ENCODE measurements around the gene LEKR1.

LEKR1 gene

GRCh38 chr3:156816794-156817645 is 9.1 kb upstream of the LEKR1 start (continued):
- TF ChIP-seq, protein P1, sequence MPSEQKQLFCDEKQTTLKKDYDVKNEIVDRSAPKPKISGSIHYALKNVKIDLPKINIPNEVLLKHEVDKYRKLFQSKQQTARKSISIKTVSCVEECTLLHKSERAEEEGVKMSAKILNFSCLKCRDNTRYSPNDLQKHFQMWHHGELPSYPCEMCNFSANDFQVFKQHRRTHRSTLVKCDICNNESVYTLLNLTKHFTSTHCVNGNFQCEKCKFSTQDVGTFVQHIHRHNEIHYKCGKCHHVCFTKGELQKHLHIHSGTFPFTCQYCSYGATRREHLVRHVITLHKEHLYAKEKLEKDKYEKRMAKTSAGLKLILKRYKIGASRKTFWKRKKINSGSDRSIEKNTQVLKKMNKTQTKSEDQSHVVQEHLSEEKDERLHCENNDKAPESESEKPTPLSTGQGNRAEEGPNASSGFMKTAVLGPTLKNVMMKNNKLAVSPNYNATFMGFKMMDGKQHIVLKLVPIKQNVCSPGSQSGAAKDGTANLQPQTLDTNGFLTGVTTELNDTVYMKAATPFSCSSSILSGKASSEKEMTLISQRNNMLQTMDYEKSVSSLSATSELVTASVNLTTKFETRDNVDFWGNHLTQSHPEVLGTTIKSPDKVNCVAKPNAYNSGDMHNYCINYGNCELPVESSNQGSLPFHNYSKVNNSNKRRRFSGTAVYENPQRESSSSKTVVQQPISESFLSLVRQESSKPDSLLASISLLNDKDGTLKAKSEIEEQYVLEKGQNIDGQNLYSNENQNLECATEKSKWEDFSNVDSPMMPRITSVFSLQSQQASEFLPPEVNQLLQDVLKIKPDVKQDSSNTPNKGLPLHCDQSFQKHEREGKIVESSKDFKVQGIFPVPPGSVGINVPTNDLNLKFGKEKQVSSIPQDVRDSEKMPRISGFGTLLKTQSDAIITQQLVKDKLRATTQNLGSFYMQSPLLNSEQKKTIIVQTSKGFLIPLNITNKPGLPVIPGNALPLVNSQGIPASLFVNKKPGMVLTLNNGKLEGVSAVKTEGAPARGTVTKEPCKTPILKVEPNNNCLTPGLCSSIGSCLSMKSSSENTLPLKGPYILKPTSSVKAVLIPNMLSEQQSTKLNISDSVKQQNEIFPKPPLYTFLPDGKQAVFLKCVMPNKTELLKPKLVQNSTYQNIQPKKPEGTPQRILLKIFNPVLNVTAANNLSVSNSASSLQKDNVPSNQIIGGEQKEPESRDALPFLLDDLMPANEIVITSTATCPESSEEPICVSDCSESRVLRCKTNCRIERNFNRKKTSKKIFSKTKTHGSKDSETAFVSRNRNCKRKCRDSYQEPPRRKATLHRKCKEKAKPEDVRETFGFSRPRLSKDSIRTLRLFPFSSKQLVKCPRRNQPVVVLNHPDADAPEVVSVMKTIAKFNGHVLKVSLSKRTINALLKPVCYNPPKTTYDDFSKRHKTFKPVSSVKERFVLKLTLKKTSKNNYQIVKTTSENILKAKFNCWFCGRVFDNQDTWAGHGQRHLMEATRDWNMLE (tag by site-specific recombination; conservative IDR thresholded peaks at IDR 0.05; ENCODE audit: low read depth), result no peak; the same call in 1 of the 2 replicates
- TF ChIP-seq SCRT1 (tag by site-specific recombination; IDR thresholded peaks at IDR 0.05; ENCODE audit: borderline replicate concordance) (no peak), ZNF416 (tag by site-specific recombination; IDR thresholded peaks at IDR 0.05) (no peak), REPIN1 (tag by site-specific recombination; IDR thresholded peaks at IDR 0.05; ENCODE audit: low read depth) (no peak; the same call in 1 of the 2 replicates), ZNF704 (tag by site-specific recombination; IDR thresholded peaks at IDR 0.05) (no peak), ZNF18 (tag by site-specific recombination; IDR thresholded peaks at IDR 0.05) (no peak), ZNF157 (tag by site-specific recombination; IDR thresholded peaks at IDR 0.05) (no peak), ZNF184 (tag by site-specific recombination; IDR thresholded peaks at IDR 0.05) (peak; percentile 27; the same call in 1 of the 2 replicates), ZFP37 (tag by site-specific recombination; IDR thresholded peaks at IDR 0.05) (peak; percentile 20; the same call in 1 of the 2 replicates), SP7 (tag by site-specific recombination; IDR thresholded peaks at IDR 0.05) (peak; percentile 96), ZNF561 (tag by site-specific recombination; IDR thresholded peaks at IDR 0.05; ENCODE audit: borderline replicate concordance) (peak; percentile 57; the same call in 1 of the 2 replicates), ZNF239 (tag by site-specific recombination; IDR thresholded peaks at IDR 0.05) (no peak), ZNF292 (tag by site-specific recombination; IDR thresholded peaks at IDR 0.05; ENCODE audit: borderline replicate concordance, low read depth) (no peak), ZBTB20 (tag by site-specific recombination; IDR thresholded peaks at IDR 0.05) (peak; percentile 58), ZNF510 (tag by site-specific recombination; IDR thresholded peaks at IDR 0.05; ENCODE audit: insufficient replicate concordance) (no peak), ZXDB (tag by site-specific recombination; IDR thresholded peaks at IDR 0.05) (peak; percentile 99), ZBTB7A (tag by site-specific recombination; IDR thresholded peaks at IDR 0.05; ENCODE audit: low read depth) (no peak), ZNF404 (tag by site-specific recombination; IDR thresholded peaks at IDR 0.05) (no peak), ZNF391 (tag by site-specific recombination; IDR thresholded peaks at IDR 0.05; ENCODE audit: borderline replicate concordance, low read depth) (peak; percentile 61; the same call in 1 of the 2 replicates), ZNF140 (tag by site-specific recombination; IDR thresholded peaks at IDR 0.05) (no peak), HOXA7 (CRISPR knock-in tag; IDR thresholded peaks at IDR 0.05; ENCODE audit: borderline replicate concordance) (no peak)
- TF ChIP-seq, protein P2, sequence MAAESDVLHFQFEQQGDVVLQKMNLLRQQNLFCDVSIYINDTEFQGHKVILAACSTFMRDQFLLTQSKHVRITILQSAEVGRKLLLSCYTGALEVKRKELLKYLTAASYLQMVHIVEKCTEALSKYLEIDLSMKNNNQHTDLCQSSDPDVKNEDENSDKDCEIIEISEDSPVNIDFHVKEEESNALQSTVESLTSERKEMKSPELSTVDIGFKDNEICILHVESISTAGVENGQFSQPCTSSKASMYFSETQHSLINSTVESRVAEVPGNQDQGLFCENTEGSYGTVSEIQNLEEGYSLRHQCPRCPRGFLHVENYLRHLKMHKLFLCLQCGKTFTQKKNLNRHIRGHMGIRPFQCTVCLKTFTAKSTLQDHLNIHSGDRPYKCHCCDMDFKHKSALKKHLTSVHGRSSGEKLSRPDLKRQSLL (tag by site-specific recombination; IDR thresholded peaks at IDR 0.05), result peak; percentile 41; the same call in 1 of the 2 replicates
- TF ChIP-seq, protein P3, sequence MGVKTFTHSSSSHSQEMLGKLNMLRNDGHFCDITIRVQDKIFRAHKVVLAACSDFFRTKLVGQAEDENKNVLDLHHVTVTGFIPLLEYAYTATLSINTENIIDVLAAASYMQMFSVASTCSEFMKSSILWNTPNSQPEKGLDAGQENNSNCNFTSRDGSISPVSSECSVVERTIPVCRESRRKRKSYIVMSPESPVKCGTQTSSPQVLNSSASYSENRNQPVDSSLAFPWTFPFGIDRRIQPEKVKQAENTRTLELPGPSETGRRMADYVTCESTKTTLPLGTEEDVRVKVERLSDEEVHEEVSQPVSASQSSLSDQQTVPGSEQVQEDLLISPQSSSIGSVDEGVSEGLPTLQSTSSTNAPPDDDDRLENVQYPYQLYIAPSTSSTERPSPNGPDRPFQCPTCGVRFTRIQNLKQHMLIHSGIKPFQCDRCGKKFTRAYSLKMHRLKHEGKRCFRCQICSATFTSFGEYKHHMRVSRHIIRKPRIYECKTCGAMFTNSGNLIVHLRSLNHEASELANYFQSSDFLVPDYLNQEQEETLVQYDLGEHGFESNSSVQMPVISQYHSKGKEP (tag by site-specific recombination; IDR thresholded peaks at IDR 0.05), result peak; percentile 88
- TF ChIP-seq, protein P4, sequence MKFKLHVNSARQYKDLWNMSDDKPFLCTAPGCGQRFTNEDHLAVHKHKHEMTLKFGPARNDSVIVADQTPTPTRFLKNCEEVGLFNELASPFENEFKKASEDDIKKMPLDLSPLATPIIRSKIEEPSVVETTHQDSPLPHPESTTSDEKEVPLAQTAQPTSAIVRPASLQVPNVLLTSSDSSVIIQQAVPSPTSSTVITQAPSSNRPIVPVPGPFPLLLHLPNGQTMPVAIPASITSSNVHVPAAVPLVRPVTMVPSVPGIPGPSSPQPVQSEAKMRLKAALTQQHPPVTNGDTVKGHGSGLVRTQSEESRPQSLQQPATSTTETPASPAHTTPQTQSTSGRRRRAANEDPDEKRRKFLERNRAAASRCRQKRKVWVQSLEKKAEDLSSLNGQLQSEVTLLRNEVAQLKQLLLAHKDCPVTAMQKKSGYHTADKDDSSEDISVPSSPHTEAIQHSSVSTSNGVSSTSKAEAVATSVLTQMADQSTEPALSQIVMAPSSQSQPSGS (tag by site-specific recombination; IDR thresholded peaks at IDR 0.05; ENCODE audit: low read depth), result no peak
- TF ChIP-seq, protein P5, sequence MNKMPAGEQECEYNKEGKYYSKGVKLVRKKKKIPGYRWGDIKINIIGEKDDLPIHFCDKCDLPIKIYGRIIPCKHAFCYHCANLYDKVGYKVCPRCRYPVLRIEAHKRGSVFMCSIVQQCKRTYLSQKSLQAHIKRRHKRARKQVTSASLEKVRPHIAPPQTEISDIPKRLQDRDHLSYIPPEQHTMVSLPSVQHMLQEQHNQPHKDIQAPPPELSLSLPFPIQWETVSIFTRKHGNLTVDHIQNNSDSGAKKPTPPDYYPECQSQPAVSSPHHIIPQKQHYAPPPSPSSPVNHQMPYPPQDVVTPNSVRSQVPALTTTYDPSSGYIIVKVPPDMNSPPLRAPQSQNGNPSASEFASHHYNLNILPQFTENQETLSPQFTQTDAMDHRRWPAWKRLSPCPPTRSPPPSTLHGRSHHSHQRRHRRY (tag by site-specific recombination; IDR thresholded peaks at IDR 0.05), result no peak
